Measurements from ENCODE around the gene DUSP8. TPM values are rescaled to one million over a fixed set of nuclear protein-coding genes. Genes with fewer than 3 reads are reported as not detected.

The DUSP8 gene
- total RNA-seq: 0.39 and 0.68 TPM in 2 replicates

DNA sequence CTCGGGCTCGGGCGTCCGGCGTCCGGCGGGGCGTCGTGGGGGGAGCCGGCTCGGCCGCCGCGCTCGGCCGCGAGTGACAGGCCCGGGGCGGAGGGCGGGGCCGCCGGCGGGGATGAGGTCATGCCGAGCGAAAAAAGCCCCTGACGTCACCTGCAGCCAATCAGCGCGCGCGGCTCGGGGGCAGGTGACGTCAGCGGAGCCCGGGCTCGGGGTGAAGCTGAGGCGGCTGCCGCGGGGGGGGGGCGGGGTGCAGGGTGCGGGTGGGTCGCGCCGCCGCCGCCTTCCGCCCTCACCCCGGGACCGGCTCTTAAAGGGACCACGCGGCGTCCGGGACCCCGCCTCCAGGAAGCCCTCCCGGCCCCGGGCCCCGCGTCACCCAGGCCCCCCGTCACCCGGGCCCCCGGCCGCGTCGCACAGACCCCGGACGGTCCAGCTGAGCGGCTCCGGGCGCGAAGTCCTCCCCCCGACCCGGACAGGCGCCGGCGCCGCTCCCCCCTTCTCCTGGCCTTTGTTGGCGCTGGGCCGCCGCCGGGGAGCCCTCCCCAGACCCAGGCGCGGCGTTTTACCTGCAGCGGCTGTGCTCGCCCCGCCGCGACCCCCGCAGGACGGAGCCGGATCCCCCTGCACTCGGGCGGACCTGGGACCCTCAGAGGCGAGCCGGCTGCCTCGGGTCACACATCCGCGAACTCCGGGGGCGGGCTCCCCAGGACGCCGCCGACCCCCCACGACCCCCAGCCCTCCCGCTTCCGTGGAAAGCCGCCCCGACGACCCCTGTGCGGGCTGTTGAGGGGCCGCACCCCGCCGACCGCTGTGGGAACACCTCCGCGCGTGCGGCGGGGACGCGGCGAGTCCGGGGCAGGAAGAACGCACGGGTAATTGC is at the start of gene DUSP8:
DUSP8 (minus strand) TSS at position 75 of the 880 bp plus-strand sequence. CDS start 6,445 bp downstream, outside the sequence.

GRCh38 chr11:1608363-1608762 is 36.3 kb upstream of the DUSP8 start, which contains the start of gene KRTAP5-3:
TSS of gene KRTAP5-3 (minus strand) at chr11:1608463. CDS start at chr11:1608385, 78 bp downstream.

GRCh38 chr11:1597994-1598380 is 25.9 kb upstream of the DUSP8 start, which contains the start of gene KRTAP5-2:
TSS of gene KRTAP5-2 (minus strand) at chr11:1598294. CDS start at chr11:1598250, 44 bp downstream.

GRCh38 chr11:1584661-1585370 is 12.7 kb upstream of the DUSP8 start, which contains the start of gene KRTAP5-1:
TSS of gene KRTAP5-1 (minus strand) at chr11:1585283. CDS start at chr11:1585249, 34 bp downstream.

Other genes starting within 250 kb of the DUSP8 start
- gene BRSK2, start 182.3 kb downstream of the DUSP8 start, total RNA-seq: 0.04 and 0.23 TPM in 2 replicates
- gene MOB2, start 85.5 kb downstream of the DUSP8 start, total RNA-seq: 20.0 and 32.6 TPM in 2 replicates
- not detected in 2 replicates for gene KRTAP5-1, start 13.0 kb upstream of the DUSP8 start, total RNA-seq
- gene KRTAP5-2, start 26.0 kb upstream of the DUSP8 start, total RNA-seq: not detected in 2 replicates
- gene KRTAP5-3, start 36.2 kb upstream of the DUSP8 start, total RNA-seq: not detected in 2 replicates
- gene KRTAP5-4, start 49.9 kb upstream of the DUSP8 start, total RNA-seq: not detected in 2 replicates
- not detected in 2 replicates for gene KRTAP5-5, start 57.5 kb upstream of the DUSP8 start, total RNA-seq
- not detected in 2 replicates for gene KRTAP5-6, start 124.9 kb upstream of the DUSP8 start, total RNA-seq
- 0.08 TPM in 1 of 2 replicates, not detected in the other for gene IFITM10, start 178.3 kb upstream of the DUSP8 start, total RNA-seq
- gene CTSD, start 191.7 kb upstream of the DUSP8 start, total RNA-seq: 152 and 181 TPM in 2 replicates